ENCODE data around the gene SPRR1B. TPM values are rescaled to one million over a fixed set of nuclear protein-coding genes. Genes with fewer than 3 reads are reported as not detected.

SPRR1B gene
- total and polyA plus RNA-seq, 2 of the 13 experiments (the other 11 are each of a cell fraction or from before 2014, with no cell fraction given), result not detected

- no peak for TF ChIP-seq ZNF646 (CRISPR knock-in tag; IDR thresholded peaks at IDR 0.05)
- TF ChIP-seq GFI1 (CRISPR knock-in tag; IDR thresholded peaks at IDR 0.05; ENCODE audit: borderline replicate concordance), result no peak
These were observed 33.1 kb upstream of the SPRR1B start (continued) for GRCh38 chr1:152997901-152998300.

- H3K9me3 ChIP-seq (ENCODE audit: low read length), result no peaks in the 10 kb centered on the region
- WGBS (ENCODE audit: low lambda C conversion rate), result 49% methylated on average over 4 of the region's 4 CpGs
- no peaks in the 10 kb centered on the region for H3K79me2 ChIP-seq (ENCODE audit: insufficient read depth, low read length)
- no peak overlapping the region for H3K9ac ChIP-seq (ENCODE audit: insufficient read depth, low read depth, low read length)
- no peaks in the 10 kb centered on the region for H3K4me1 ChIP-seq (ENCODE audit: insufficient read depth, low read length)
- no peak overlapping the region for H2AFZ ChIP-seq (ENCODE audit: low read length)
- FAIRE-seq, result no peak
- CTCF ChIA-PET (ENCODE audit: low intra/inter-chr PET ratio, low total read pairs), result no interaction called here
- ATAC-seq, result no peak
- POLR2A ChIA-PET, result no interaction called here
- in situ Hi-C loops (cut with HindIII; ENCODE audit: extremely low pct_ligation_motif_present, low pct_unique_long_range_greater_than_20kb), result no loop called here
- no peak overlapping the region for H3K4me3 ChIP-seq (replicated peaks in 1 of 3; ENCODE audit: insufficient read depth in 1 of 3, low read depth in 2 of 3, low read length in 3 of 3)
- DNase-seq (ENCODE audit: low spot score), result no peak
- no peaks in the 10 kb centered on the region for H3K27me3 ChIP-seq (ENCODE audit: control insufficient read depth in 1 of 2, insufficient read depth in 2 of 2, low read length in 2 of 2)
- intact Hi-C loops (cut with micrococcal nuclease; ENCODE audit: unreplicated experiment), result no loop called here
- H4K20me1 ChIP-seq (ENCODE audit: insufficient read depth, low read length), result no peaks in the 10 kb centered on the region
- no peaks in the 10 kb centered on the region for H3K36me3 ChIP-seq (replicated peaks in 1 of 2; ENCODE audit: control insufficient read depth in 1 of 2, insufficient read depth in 2 of 2, low read length in 2 of 2)
- no peak overlapping the region for H3K27ac ChIP-seq (ENCODE audit: extremely low read length, insufficient read depth, low read length)
- H3K4me2 ChIP-seq (ENCODE audit: low read depth, low read length), result no peak overlapping the region
- BruUV-seq (replicated peaks), result no TSS peak
- TF ChIP-seq ZFYVE20 (CRISPR knock-in tag; IDR thresholded peaks at IDR 0.05; ENCODE audit: borderline replicate concordance, low read depth), result no peak
- no peak for TF ChIP-seq CHD2 (IDR thresholded peaks at IDR 0.05; ENCODE audit: low read depth, low read length)
- no peak for TF ChIP-seq TFDP2 (CRISPR knock-in tag; IDR thresholded peaks at IDR 0.05)
- no peak for TF ChIP-seq MIER3 (CRISPR knock-in tag; IDR thresholded peaks at IDR 0.05; ENCODE audit: borderline replicate concordance)
- TF ChIP-seq SIN3A (IDR thresholded peaks at IDR 0.05; ENCODE audit: borderline replicate concordance, low read depth, low read length), result no peak
- TF ChIP-seq MTA3 (CRISPR knock-in tag; IDR thresholded peaks at IDR 0.05), result no peak
- TF ChIP-seq PITX1 (CRISPR knock-in tag; IDR thresholded peaks at IDR 0.05), result no peak
- TF ChIP-seq RAD51 (IDR thresholded peaks at IDR 0.05; ENCODE audit: borderline replicate concordance), result no peak
- no peak for TF ChIP-seq NCOR1 (IDR thresholded peaks at IDR 0.05; ENCODE audit: borderline replicate concordance, low read length)
- no peak for TF ChIP-seq THAP11 (CRISPR knock-in tag; IDR thresholded peaks at IDR 0.05)
- TF ChIP-seq ZNF101 (CRISPR knock-in tag; IDR thresholded peaks at IDR 0.05; ENCODE audit: borderline replicate concordance, low read depth), result no peak
- no peak for TF ChIP-seq E2F5 (CRISPR knock-in tag; conservative IDR thresholded peaks at IDR 0.05)
- TF ChIP-seq SP2 (CRISPR knock-in tag; IDR thresholded peaks at IDR 0.05), result no peak
- TF ChIP-seq ATF5 (CRISPR knock-in tag; IDR thresholded peaks at IDR 0.05; ENCODE audit: low read depth), result no peak
These were observed 32.5 kb upstream of the SPRR1B start for GRCh38 chr1:152998476-152998875.
